ENCODE data around the gene AKT2. TPM values are rescaled to one million over a fixed set of nuclear protein-coding genes. Genes with fewer than 3 reads are reported as not detected.

The AKT2 gene
- total and polyA plus RNA-seq, 2 of the 8 experiments (the other 6 are each of a cell fraction or from before 2014, with no cell fraction given), result 151 to 183 TPM

GRCh38 chr19:40286971-40287421, 1.9 kb upstream of the AKT2 start:
- Histone ChIP-seq H3K23ac (ENCODE audit: insufficient read length) (no peak overlapping the region), H2BK5ac (ENCODE audit: low read depth, low read length) (no peak overlapping the region), H2BK120ac (replicated peaks; ENCODE audit: low read depth, low read length) (no peak overlapping the region), H4K20me1 (replicated peaks in 1 of 2; ENCODE audit: control insufficient read depth in 1 of 2, insufficient read depth in 2 of 2, low read length in 2 of 2) (peaks cover 0 to 1% of the 10 kb centered on the region in 2 experiments), H3K4me2 (ENCODE audit: insufficient read depth in 1 of 2, low read depth in 2 of 2, low read length in 2 of 2) (no peak overlapping the region), H2AFZ (ENCODE audit: low read length) (peak overlapping the region; percentile 38; the same call in 1 of the 2 replicates), H2AK5ac (ENCODE audit: low read depth, low read length) (no peak overlapping the region), H3K23me2 (ENCODE audit: low read depth, low read length) (peaks cover 9% of the 10 kb centered on the region), H3K18ac (ENCODE audit: extremely low read depth, low read length) (no peak overlapping the region), H3K27ac (ENCODE audit: low read depth, low read length) (no peak overlapping the region), H4K5ac (ENCODE audit: insufficient read length, low read depth, low read length) (no peak overlapping the region), H3K9ac (replicated peaks in 1 of 4; ENCODE audit: extremely low read depth in 1 of 4, low read depth in 3 of 4, low read length in 3 of 4) (no peak overlapping the region), H3K4ac (replicated peaks; ENCODE audit: insufficient read length, low read depth, low read length) (no peak overlapping the region), H2BK15ac (ENCODE audit: low read length) (peak overlapping the region; percentile 66; the same call in 1 of the 2 replicates), H3K9me3 (ENCODE audit: insufficient read depth in 2 of 2, low read depth in 1 of 2, low read length in 1 of 2) (no peaks in the 10 kb centered on the region), H3K36me3 (ENCODE audit: control insufficient read depth in 2 of 4, insufficient read depth in 4 of 4, low read length in 3 of 4) (peaks cover 0 to 2% (median 0%) of the 10 kb centered on the region in 4 experiments; a peak in 1 of 8 replicates), H3K56ac (replicated peaks; ENCODE audit: insufficient read length, low read depth, low read length) (no peak overlapping the region), H2BK12ac (ENCODE audit: low read depth, low read length) (no peak overlapping the region), H3K14ac (ENCODE audit: insufficient read length) (no peak overlapping the region), H2BK20ac (ENCODE audit: low read length) (no peak overlapping the region), H3K79me1 (ENCODE audit: low read depth, low read length) (peaks cover 14% of the 10 kb centered on the region), H4K8ac (ENCODE audit: extremely low read depth, insufficient read depth, low read length) (no peak overlapping the region), H4K91ac (replicated peaks; ENCODE audit: insufficient read length, low read length) (no peak overlapping the region), H3K4me1 (replicated peaks in 1 of 4; ENCODE audit: control insufficient read depth in 3 of 4, insufficient read depth in 4 of 4, low read length in 3 of 4) (peaks cover 0 to 12% (median 9%) of the 10 kb centered on the region in 4 experiments; a peak in 6 of 7 replicates), H3K27me3 (replicated peaks in 1 of 4; ENCODE audit: control insufficient read depth in 3 of 4, extremely low read depth in 1 of 4, insufficient read depth in 3 of 4, low read length in 3 of 4) (no peaks in the 10 kb centered on the region), H3K4me3 (ENCODE audit: extremely low read depth in 1 of 4, insufficient read depth in 2 of 4, low read depth in 3 of 4, low read length in 4 of 4) (no peak overlapping the region), H3K79me2 (ENCODE audit: control insufficient read depth in 1 of 2, insufficient read depth in 2 of 2, low read length in 2 of 2) (peaks cover 9 to 26% of the 10 kb centered on the region in 2 experiments; a peak in 3 of 4 replicates)
- DNase-seq (ENCODE audit: low read depth in 1 of 2, low spot score in 2 of 2) (no peak), FAIRE-seq (no peak)
- ChIA-PET CTCF (ENCODE audit: partially characterized antibody) (no interaction called here), POLR2A (ENCODE audit: partially characterized antibody) (interaction anchor here (1.5 kb wide), 1 partner anchor 8 kb away, joined by 3 read pairs; no protein-coding TSS in a partner anchor)
- 85% methylated on average over 7 of the region's 8 CpGs; no CpG with 5 or more reads in 1 of the 2 experiments for WGBS, 2 experiments (ENCODE audit: extremely low coverage in 1 of 2, insufficient coverage in 1 of 2, insufficient read length in 1 of 2, insufficient replicate concordance in 2 of 2, low coverage in 1 of 2, low lambda C conversion rate in 2 of 2, missing lambda C conversion rate in 1 of 2)
- TF ChIP-seq POLR2A (IDR thresholded peaks at IDR 0.05; ENCODE audit: control extremely low read depth in 1 of 2, low read depth in 2 of 2, low read length in 2 of 2) (no peak), RBBP5 (IDR thresholded peaks at IDR 0.05; ENCODE audit: borderline replicate concordance, low read depth, low read length) (no peak), CEBPB (IDR thresholded peaks at IDR 0.05; ENCODE audit: low read depth, low read length) (no peak), SUZ12 (IDR thresholded peaks at IDR 0.05; ENCODE audit: low read length) (no peak), CBX5 (IDR thresholded peaks at IDR 0.05; ENCODE audit: low read depth, low read length) (no peak), YY1 (IDR thresholded peaks at IDR 0.05; ENCODE audit: low read depth, low read length) (no peak), CREB1 (IDR thresholded peaks at IDR 0.05) (no peak), JUND (IDR thresholded peaks at IDR 0.05; ENCODE audit: low read length) (no peak), RAD21 (IDR thresholded peaks at IDR 0.05 in 1 of 2, conservative IDR thresholded peaks at IDR 0.05 in 1 of 2; ENCODE audit: low read depth in 2 of 2, low read length in 2 of 2) (no peak), EP300 (IDR thresholded peaks at IDR 0.05; ENCODE audit: borderline replicate concordance in 1 of 2, low read depth in 2 of 2, low read length in 2 of 2) (no peak), CBX8 (IDR thresholded peaks at IDR 0.05; ENCODE audit: borderline replicate concordance, low read depth, low read length) (no peak)

All from H1 (cell line).